GM18508 (cell line): ENCODE results near the gene TINAGL1.
"Not testable (repeated sequence)": the region's sequence is repeated elsewhere in the genome, so short reads cannot be mapped to it uniquely, and the experiment has no call there.

Source experiments
- ATAC-seq: cut with Tn5 transposase; IDR thresholded peaks from one replicate; pipeline ENCODE4 v1.9.1; 2021; ENCODE audit warnings: moderate number of reproducible peaks; ENCODE audit not compliant: insufficient read depth, unreplicated experiment

The TINAGL1 gene

DNA sequence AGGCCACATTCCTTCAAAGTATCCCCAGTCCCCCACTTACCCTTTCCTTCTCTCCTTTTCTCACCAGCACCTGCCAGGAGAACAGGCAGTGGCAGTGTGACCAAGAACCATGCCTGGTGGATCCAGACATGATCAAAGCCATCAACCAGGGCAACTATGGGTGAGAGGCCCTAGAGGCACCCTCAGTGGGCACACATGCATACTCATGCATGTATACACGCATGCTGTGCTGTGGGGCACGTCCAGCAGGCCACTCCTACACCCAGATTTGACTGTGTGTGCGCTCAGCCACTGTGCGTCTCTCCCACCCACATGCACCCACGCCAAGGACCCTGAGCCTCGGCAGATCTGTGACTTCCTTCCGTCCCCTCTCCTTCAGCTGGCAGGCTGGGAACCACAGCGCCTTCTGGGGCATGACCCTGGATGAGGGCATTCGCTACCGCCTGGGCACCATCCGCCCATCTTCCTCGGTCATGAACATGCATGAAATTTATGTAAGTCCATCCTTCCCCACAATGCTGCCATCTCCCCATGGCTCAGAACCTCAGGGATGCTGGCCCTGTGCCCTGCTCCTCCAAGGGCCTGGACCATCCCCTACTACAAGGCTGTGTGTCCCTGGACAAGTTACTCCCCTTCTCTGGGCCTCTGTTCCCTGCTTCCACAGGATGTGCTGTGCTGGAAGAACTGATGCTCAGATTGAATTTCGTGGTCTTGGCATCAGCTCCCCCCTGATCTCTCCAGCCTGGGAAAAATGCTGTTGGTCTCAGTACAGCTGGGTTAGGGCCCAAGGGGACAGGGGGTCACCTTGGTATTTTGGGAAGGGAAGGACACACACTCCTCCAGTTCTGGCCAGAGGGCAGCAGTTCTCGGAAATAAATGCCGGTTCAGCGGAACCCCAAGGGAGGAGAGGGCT is 7.0 kb downstream of the TINAGL1 start:
- no peak for ATAC-seq

DNA sequence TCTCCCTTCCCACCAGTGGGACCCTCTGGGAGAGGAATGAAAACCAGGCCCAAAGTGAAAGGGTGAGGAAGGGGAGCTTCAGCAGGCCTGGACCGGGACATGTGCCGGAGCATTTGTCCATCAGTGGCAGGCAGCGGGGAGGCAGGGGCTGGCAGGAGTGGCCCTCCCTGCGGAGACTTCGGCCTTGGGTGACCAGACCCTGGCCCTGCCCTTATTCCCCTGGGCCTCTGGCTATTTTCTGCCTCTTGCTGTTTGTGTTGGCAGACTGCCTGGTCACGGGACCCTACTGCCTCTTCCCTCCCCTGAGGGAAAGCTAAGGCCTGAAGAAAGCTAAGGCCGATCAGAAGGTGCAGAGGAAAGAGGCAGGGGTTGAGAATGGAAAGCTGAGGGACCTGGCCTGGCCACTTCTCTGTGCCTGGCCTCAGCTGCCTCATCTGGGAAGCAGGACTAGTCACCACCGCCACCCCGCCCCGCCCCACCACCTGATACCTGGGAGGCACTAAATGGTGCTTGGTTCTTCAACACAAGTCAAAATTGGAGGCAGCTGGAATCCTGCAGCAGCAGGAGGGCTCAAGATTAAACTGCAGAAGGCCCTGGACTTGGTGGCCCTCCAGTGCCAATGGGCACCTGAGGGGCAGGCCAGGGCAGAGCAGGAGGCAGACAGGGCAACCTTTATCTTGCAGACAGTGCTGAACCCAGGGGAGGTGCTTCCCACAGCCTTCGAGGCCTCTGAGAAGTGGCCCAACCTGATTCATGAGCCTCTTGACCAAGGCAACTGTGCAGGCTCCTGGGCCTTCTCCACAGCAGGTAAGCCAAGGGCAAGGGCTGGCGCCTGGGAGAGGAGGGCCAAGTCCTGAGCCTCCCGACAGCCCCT is 7.9 kb downstream of the TINAGL1 start:
- no peak for ATAC-seq

DNA sequence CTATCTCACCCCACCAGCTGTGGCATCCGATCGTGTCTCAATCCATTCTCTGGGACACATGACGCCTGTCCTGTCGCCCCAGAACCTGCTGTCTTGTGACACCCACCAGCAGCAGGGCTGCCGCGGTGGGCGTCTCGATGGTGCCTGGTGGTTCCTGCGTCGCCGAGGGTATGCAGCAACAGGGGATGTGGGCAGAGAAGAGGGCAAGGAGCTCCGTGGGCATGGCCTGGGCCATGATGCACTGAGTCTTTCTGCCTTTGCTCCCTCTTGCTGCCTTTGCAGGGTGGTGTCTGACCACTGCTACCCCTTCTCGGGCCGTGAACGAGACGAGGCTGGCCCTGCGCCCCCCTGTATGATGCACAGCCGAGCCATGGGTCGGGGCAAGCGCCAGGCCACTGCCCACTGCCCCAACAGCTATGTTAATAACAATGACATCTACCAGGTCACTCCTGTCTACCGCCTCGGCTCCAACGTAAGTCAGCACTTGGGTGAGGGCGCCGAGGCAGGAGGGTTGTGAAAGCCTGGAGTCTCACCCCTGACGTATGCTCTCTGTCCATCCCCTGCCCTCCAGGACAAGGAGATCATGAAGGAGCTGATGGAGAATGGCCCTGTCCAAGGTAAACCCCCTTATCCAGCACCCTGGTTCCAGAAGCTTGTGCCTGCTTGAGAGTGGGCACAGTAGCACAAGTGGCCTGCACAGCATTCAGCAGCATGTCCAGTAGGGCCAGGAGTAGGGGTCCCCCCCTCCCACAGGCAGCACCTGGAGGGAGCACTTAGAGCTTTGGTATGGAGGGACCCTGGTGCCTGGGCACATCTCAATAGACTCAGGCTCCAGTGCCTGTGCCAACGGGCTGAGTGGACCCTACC is 8.8 kb downstream of the TINAGL1 start:
- ATAC-seq, result no peak

DNA sequence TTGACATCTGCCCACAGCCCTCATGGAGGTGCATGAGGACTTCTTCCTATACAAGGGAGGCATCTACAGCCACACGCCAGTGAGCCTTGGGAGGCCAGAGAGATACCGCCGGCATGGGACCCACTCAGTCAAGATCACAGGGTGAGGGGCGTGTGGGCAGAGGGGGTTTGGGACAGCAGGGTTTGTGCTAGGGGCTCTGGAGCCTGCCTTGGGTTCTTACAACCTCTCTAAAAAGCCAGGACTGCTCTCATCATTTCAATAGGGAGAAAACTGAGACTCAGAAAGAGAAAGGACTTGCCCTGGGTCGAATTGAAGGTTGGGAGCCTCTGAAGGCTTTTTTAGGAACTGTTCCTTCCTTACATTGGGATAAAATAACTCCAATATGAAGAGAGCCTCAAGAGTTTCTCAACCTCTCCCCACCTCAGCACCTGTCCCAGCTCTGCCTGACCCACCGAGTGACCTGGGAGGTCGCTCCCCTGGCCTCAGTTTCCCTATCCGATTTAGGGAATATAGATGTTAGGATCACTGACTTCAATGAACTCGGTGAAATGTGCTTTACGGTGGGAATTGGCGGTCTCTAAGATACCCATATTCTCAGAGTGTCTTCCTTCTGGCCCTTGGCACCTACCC is 9.5 kb downstream of the TINAGL1 start:
- no peak for ATAC-seq

DNA sequence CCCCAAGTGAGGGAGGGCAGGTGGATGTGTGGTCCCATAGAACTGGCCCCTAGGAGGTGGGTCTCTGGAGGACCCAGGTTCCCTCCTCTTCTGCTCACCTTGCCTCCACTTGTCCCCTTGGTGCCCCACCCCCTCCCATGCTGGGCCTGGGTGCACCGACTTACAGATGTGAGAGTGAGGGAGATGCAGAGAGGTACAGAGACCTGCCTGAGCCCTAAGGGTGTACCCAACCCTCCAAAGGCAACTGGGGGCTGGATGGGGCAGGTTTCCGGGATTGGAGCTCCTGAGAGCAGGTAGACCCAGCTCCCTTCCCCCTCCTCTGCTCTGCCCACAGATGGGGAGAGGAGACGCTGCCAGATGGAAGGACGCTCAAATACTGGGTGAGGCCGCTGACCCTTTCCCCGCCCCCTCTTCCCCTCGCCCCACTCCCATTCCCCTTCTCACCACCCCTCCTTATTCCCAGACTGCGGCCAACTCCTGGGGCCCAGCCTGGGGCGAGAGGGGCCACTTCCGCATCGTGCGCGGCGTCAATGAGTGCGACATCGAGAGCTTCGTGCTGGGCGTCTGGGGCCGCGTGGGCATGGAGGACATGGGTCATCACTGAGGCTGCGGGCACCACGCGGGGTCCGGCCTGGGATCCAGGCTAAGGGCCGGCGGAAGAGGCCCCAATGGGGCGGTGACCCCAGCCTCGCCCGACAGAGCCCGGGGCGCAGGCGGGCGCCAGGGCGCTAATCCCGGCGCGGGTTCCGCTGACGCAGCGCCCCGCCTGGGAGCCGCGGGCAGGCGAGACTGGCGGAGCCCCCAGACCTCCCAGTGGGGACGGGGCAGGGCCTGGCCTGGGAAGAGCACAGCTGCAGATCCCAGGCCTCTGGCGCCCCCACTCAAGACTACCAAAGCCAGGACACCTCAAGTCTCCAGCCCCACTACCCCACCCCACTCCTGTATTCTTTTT is 10.3 kb downstream of the TINAGL1 start:
- no peak for ATAC-seq

DNA sequence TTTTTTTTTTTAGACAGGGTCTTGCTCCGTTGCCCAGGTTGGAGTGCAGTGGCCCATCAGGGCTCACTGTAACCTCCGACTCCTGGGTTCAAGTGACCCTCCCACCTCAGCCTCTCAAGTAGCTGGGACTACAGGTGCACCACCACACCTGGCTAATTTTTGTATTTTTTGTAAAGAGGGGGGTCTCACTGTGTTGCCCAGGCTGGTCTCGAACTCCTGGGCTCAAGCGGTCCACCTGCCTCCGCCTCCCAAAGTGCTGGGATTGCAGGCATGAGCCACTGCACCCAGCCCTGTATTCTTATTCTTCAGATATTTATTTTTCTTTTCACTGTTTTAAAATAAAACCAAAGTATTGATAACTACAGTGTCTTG is 11.0 kb downstream of the TINAGL1 start:
- ATAC-seq, result not testable (repeated sequence)

DNA sequence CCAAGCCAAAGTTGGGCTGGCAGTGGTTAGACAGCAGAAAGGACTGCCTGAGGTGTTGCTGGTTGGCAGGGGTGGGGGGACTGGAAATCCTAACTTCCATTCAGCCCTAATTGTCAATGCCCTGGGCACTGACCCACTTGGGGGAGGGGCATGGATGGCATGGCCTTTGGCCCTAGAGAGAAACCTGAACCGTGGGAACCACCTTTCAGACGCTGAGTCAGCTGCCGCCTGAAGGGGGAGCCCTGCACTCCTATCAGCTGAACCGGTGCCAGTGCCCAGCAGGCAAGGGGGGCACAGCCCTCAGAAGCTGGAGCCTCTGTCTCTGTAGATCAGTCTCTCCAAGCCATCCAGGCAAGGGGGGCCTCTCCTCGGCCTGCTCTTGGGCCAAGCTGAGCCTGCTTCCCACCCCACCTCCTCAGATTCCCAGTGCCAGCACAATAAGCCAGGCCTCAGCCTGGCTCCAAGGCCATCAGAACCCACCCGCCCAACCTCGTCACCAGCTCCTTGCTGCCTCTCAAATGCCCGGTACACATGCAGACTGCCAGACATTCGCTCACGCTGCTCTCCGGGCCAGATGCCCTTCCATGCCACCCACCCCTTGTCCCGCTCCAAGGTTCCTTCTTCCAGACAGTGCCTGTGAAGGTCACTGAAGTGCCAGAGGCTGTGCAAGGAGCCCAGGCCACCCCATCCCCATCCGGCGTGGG is 11.6 kb downstream of the TINAGL1 start:
- no peak for ATAC-seq

DNA sequence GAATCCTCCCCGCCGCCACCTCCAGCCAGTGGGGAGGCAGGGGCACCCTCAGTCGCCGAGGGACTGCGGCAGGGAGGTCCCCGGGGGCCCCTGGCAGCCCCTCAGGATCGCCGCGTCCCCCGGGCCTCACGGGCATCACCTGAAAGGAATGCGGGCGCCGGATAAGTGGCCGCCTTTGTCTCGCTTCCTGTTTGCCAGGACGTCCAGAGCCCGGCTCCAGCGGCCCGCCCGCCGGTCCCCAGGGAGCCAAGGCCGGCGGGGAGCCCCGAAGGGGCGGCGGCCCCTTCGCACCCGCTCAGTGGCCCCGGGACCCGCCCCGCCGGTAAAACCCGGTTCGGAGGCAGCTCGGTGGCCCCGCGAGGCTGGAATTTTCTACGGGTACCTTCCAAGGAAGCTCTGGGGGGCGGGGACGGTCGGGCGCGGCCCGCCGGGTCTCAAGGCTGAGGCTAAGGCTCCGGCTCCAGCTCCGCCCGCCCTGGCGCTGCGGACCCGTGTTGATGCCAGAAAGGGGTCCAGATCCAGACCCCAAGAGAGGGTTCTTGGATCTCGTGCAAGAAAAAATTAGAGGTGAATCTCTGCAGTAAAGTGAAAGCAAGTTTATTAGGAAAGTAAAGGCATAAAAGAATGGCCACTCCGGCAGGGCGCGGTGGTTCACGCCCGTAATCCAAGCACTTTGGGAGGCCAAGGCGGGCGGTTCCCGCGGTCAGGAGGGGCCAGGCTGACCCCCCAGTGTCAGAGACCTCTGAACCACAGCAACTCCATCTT is 12.6 kb downstream of the TINAGL1 start:
- no peak for ATAC-seq

DNA sequence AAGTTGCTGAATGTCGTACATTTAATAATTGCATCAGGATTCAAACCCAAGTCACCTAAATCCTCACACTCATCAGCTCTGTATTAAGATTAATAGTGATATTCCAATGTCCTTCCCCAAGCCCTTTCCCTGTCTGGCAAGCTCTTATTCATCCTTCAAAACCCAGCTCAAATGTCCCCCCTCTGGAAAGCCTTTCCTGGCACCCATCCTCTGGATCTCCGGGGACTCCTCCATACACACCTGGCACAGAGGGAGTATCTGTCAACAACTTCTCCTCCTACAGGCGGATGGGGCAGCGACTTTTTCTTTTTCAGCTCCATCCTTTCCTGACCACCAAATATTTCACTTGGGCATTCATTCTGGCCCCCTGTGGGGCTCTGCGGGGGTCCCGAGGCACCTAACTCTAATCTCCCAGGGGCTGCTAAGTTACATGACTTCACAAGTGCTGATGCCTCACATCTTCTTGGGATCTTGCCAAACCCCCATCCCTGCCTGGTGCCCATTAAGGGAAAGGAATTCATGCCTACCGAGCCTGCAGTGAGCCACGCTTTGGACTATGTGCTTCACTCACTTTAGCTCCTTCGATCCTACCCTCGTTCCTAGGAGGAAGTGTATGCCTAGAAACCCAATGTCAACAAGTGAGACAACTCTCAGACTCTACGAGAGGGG is 15.2 kb downstream of the TINAGL1 start:
- no peak for ATAC-seq

DNA sequence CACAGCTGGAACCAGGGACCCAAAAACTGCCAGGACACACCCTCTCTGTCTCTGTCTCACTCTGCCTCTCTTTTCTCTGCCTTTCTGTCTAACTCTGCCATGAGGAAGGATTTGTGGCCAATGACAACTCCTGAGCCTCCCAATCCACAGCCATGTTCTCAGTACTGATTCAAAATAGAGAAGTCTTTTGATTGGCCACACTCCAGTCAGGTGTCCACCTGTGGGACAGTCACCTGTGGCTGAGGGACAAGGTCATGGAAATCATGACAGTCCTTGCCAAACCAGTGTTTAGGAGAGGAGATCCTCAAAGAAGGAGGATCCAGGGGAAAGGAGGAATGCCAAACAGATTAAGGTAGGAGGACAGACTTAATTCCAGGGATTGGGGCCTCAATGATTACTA is 15.8 kb downstream of the TINAGL1 start:
- no peak for ATAC-seq

DNA sequence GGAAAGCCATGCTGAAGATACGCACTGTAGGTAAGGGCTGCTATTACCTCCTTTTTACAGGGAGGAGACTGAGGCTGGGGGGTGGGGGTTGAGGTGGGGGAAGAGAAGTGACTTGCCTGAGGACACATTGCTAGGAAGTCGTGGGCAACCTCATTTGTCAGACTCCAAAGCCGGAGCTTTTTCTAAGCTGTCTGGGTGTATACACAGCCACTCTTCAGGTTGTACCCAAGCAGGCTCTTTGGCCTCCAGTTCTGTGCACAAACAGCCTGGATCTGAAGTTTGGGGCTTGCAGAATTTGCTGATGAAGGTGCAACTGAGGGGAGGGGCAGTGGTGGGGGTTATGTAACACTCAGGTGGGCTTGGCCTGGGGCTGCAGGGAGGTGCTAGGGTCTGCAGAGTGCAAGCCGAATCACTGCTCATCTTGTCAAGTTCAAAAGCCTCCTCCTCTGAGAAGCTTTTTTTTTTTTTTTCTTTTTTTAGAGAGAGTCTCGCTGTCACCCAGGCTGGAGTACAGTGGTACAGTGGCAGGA is 16.9 kb downstream of the TINAGL1 start:
- ATAC-seq, result no peak

DNA sequence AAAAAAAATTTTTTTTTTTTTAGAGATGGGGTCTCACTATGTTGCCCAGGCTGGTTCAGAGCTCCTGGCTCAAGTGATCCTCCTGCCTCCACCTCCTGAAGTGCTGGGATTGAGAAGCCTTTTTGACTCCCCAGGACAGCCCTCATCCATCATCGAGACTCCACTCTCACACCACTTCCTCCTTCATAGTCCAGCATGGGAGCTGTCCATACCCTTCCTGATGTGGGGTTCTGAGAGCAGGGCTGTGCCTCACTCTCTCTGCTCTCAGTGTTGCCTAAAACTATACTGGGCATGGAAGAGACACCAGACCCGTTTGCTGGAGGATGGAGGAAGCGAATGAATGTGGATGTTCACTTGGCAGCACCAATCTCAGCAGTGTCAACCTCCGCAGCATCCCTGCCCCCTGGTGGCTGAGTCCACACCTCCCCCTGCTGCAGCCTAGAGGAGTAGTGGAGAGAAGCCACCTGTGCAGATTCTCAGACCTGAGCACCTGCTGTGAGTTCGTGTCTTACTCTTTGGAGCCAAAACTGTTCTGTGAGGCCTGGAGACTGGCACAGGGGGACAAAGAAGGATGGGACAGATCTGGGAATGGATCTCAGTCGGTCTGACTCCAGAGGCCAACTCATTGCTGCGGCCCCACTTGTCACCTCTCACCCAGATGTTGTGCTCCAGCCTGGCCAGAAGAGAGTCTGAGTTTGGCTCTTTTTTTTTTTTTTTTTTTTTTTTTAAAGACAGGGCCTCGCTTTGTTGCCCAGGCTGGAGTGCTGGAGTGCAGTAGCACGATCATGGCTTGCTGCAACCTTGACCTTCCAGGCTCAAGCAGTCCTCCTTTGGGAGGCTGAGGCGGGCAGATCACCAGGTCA is 17.7 kb downstream of the TINAGL1 start:
- no peak for ATAC-seq

DNA sequence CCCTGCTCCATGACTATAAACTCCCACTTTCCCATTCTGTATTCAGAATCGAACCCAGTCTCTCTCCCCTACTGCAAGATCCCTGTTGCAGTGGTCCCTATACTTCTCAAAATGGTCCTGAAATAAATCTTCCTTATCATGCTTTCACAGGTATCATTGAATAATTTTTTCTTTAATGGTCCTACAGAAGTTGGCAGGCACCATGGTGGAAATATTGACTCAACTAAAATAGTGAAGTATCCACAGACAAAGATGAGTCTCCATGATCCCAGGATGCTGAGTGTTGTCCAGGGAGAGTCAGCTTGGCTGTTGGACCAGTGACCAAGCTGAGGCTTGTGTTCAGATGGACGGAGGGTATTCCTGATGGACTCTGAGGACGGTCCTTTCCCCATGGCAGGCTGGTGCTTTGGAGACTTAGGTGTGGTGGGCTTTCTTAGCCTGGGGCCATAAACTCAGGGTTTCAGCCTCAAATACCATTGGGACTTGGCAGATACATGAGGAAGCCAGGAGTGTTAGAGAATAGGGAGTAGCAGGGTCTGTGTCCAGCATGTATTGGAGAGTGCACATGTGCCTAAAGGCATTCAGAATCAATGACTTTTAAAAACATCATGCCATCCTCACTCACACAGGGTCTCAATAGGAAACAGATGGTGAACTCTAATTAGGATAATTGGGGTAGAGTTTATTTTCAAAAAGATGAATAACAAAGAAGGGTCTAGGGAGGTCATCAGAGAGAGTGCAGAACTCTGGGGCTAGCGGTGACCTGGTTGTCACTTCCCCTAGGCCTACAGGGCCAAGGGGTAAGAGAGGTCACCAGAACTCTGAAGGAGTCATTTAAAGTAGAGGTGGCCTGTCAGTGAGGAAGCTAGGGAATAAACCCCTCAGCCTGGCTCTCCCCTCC is 19.8 kb downstream of the TINAGL1 start:
- no peak for ATAC-seq

DNA sequence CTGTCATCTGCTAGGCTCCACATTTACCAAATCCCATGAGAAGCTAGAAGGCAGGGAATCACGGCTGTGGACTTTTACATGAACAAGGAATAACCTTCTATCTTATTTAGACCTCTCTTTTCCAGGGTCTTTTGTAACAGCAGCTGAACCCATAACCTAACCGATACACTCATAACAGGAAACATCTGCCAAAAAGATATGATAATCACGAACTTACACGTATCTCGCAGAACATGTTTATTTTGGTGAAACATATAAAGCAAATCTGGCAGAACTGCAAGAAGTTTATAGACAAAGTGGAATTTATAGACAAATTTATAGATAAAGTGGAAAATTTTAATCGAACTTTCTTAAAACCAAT is 20.4 kb downstream of the TINAGL1 start:
- ATAC-seq, result no peak

DNA sequence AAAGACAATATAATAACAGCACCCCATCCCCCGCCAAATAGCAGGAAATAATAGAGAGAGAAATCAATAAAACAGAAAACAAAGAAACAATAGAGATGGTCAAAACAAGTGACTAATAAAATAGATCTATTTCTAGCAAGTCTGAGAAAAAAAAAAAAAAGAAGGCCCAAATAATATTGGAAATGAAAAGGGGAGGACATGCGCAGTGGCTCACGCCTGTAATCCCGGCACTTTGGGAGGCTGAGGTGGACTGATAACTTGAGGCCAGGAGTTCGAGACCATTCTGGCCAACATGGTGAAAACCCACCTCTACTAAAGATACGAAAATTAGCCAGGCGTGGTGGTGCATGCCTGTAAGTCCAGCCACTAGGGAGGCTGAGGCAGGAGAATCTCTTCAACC is 22.7 kb downstream of the TINAGL1 start:
- no peak for ATAC-seq
